ENCODE results near the gene RPTOR. TPM values are rescaled to one million over a fixed set of nuclear protein-coding genes. Genes with fewer than 3 reads are reported as not detected.

RPTOR gene
- total RNA-seq, 1 donor from 2014 or later = 32.0 TPM

GRCh38 chr17:80862978-80863377 is 318.3 kb downstream of the RPTOR start:
- Histone ChIP-seq H3K79me2 (ENCODE audit: insufficient read depth, low read length) (no peaks in the 10 kb centered on the region), H3K9me3 (ENCODE audit: insufficient read depth, low read depth, low read length) (no peaks in the 10 kb centered on the region), H3K4me1 (ENCODE audit: insufficient read depth, low read length) (peaks cover 23% of the 10 kb centered on the region), H4K20me1 (ENCODE audit: insufficient read depth, low read length) (no peaks in the 10 kb centered on the region), H3K4me3 (ENCODE audit: insufficient read depth, low read depth, low read length) (no peak overlapping the region), H3K27me3 (ENCODE audit: insufficient read depth, low read length) (no peaks in the 10 kb centered on the region), H3K27ac (ENCODE audit: low read depth, low read length) (no peak overlapping the region), H3K9ac (ENCODE audit: low read length) (no peak overlapping the region), H2AFZ (ENCODE audit: low read depth, low read length) (no peak overlapping the region), H3K36me3 (ENCODE audit: insufficient read depth, low read length) (no peaks in the 10 kb centered on the region), H3K4me2 (ENCODE audit: low read length) (no peak overlapping the region)
- peaks cover 4% of the 10 kb centered on the region for H3K9me3 Mint-ChIP-seq (ENCODE audit: unreplicated experiment)
- H3K4me3 Mint-ChIP-seq (ENCODE audit: unreplicated experiment) = no peak overlapping the region
- H3K27me3 Mint-ChIP-seq (ENCODE audit: low read depth, unreplicated experiment) = peaks cover 1% of the 10 kb centered on the region
- H3K4me1 Mint-ChIP-seq (ENCODE audit: low read depth, unreplicated experiment) = peaks cover 11% of the 10 kb centered on the region
- peaks cover 15% of the 10 kb centered on the region for H3K36me3 Mint-ChIP-seq (ENCODE audit: low read depth, unreplicated experiment)
- DNase-seq (ENCODE audit: low read depth) = no peak
- TF ChIP-seq EZH2 (IDR thresholded peaks at IDR 0.05; ENCODE audit: insufficient read depth, low read length) = no peak
- TF ChIP-seq, protein P1, sequence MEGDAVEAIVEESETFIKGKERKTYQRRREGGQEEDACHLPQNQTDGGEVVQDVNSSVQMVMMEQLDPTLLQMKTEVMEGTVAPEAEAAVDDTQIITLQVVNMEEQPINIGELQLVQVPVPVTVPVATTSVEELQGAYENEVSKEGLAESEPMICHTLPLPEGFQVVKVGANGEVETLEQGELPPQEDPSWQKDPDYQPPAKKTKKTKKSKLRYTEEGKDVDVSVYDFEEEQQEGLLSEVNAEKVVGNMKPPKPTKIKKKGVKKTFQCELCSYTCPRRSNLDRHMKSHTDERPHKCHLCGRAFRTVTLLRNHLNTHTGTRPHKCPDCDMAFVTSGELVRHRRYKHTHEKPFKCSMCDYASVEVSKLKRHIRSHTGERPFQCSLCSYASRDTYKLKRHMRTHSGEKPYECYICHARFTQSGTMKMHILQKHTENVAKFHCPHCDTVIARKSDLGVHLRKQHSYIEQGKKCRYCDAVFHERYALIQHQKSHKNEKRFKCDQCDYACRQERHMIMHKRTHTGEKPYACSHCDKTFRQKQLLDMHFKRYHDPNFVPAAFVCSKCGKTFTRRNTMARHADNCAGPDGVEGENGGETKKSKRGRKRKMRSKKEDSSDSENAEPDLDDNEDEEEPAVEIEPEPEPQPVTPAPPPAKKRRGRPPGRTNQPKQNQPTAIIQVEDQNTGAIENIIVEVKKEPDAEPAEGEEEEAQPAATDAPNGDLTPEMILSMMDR (IDR thresholded peaks at IDR 0.05; ENCODE audit: insufficient read depth, low read depth, low read length) = no peak
- no peak for FAIRE-seq
- H3K27ac Mint-ChIP-seq (ENCODE audit: unreplicated experiment) = no peak overlapping the region

- no peak for TF ChIP-seq EZH2 (IDR thresholded peaks at IDR 0.05; ENCODE audit: insufficient read depth, low read length)
- TF ChIP-seq, protein P1 (IDR thresholded peaks at IDR 0.05; ENCODE audit: insufficient read depth, low read depth, low read length) = no peak
- H4K20me1 ChIP-seq (ENCODE audit: insufficient read depth, low read length) = no peaks in the 10 kb centered on the region
- H3K27ac Mint-ChIP-seq (ENCODE audit: unreplicated experiment) = no peak overlapping the region
- no peak overlapping the region for H3K4me3 ChIP-seq (ENCODE audit: insufficient read depth, low read depth, low read length)
- H3K4me3 Mint-ChIP-seq (ENCODE audit: unreplicated experiment) = no peak overlapping the region
- no peak for DNase-seq (ENCODE audit: low read depth)
- H3K9me3 Mint-ChIP-seq (ENCODE audit: unreplicated experiment) = peaks cover 4% of the 10 kb centered on the region
- H3K36me3 Mint-ChIP-seq (ENCODE audit: low read depth, unreplicated experiment) = peaks cover 13% of the 10 kb centered on the region
- H3K4me1 Mint-ChIP-seq (ENCODE audit: low read depth, unreplicated experiment) = peaks cover 6% of the 10 kb centered on the region
- no peak for FAIRE-seq
- H2AFZ ChIP-seq (ENCODE audit: low read depth, low read length) = no peak overlapping the region
- H3K27ac ChIP-seq (ENCODE audit: low read depth, low read length) = no peak overlapping the region
- no peaks in the 10 kb centered on the region for H3K9me3 ChIP-seq (ENCODE audit: insufficient read depth, low read depth, low read length)
- H3K79me2 ChIP-seq (ENCODE audit: insufficient read depth, low read length) = no peaks in the 10 kb centered on the region
- no peaks in the 10 kb centered on the region for H3K36me3 ChIP-seq (ENCODE audit: insufficient read depth, low read length)
- H3K27me3 Mint-ChIP-seq (ENCODE audit: low read depth, unreplicated experiment) = peaks cover 1% of the 10 kb centered on the region
- no peak overlapping the region for H3K4me2 ChIP-seq (ENCODE audit: low read length)
- H3K27me3 ChIP-seq (ENCODE audit: insufficient read depth, low read length) = no peaks in the 10 kb centered on the region
- peaks cover 18% of the 10 kb centered on the region for H3K4me1 ChIP-seq (ENCODE audit: insufficient read depth, low read length)
- no peak overlapping the region for H3K9ac ChIP-seq (ENCODE audit: low read length)
Measured at GRCh38 chr17:80863626-80864025, 319.0 kb downstream of the RPTOR start.

DNA sequence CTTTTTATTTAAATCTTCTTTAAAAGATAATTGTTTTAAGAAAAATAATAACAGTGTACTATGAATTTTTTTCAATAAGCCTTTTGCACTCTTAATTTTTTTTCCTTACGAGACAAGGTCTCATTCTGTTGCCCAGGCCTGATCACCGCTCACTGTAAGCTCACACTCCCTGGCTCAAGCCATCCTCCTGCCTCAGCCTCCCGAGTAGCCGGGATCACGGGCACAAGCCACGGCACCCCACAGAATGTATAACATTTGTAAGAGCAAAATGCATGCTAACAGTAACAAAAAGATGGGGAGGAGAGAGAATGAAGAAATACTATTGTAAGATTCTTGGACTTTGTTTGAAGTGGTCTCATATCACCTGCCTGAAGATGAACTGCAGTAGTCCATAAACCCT is 320.1 kb downstream of the RPTOR start:
- H3K9me3 ChIP-seq (ENCODE audit: insufficient read depth, low read depth, low read length) = no peaks in the 10 kb centered on the region
- H3K27ac ChIP-seq (ENCODE audit: low read depth, low read length) = no peak overlapping the region
- H2AFZ ChIP-seq (ENCODE audit: low read depth, low read length) = no peak overlapping the region
- no peak overlapping the region for H3K4me3 Mint-ChIP-seq (ENCODE audit: unreplicated experiment)
- peaks cover 10% of the 10 kb centered on the region for H3K36me3 Mint-ChIP-seq (ENCODE audit: low read depth, unreplicated experiment)
- H3K27ac Mint-ChIP-seq (ENCODE audit: unreplicated experiment) = no peak overlapping the region
- no peaks in the 10 kb centered on the region for H3K27me3 Mint-ChIP-seq (ENCODE audit: low read depth, unreplicated experiment)
- peaks cover 7% of the 10 kb centered on the region for H3K4me1 ChIP-seq (ENCODE audit: insufficient read depth, low read length)
- no peak overlapping the region for H3K4me2 ChIP-seq (ENCODE audit: low read length)
- H3K4me1 Mint-ChIP-seq (ENCODE audit: low read depth, unreplicated experiment) = peaks cover 5% of the 10 kb centered on the region
- no peak overlapping the region for H3K9ac ChIP-seq (ENCODE audit: low read length)
- no peaks in the 10 kb centered on the region for H3K36me3 ChIP-seq (ENCODE audit: insufficient read depth, low read length)
- H3K27me3 ChIP-seq (ENCODE audit: insufficient read depth, low read length) = no peaks in the 10 kb centered on the region
- no peaks in the 10 kb centered on the region for H3K79me2 ChIP-seq (ENCODE audit: insufficient read depth, low read length)
- H4K20me1 ChIP-seq (ENCODE audit: insufficient read depth, low read length) = no peaks in the 10 kb centered on the region
- no peak overlapping the region for H3K4me3 ChIP-seq (ENCODE audit: insufficient read depth, low read depth, low read length)
- H3K9me3 Mint-ChIP-seq (ENCODE audit: unreplicated experiment) = peaks cover 4% of the 10 kb centered on the region
- DNase-seq (ENCODE audit: low read depth) = no peak
- TF ChIP-seq, protein P1 (IDR thresholded peaks at IDR 0.05; ENCODE audit: insufficient read depth, low read depth, low read length) = no peak
- no peak for TF ChIP-seq EZH2 (IDR thresholded peaks at IDR 0.05; ENCODE audit: insufficient read depth, low read length)
- FAIRE-seq = no peak
